HG02884 (cell line): ENCODE results near the gene PGGHG.
"Not testable (repeated sequence)": the region's sequence is repeated elsewhere in the genome, so short reads cannot be mapped to it uniquely, and the experiment has no call there.

ENCODE experiments used
- ATAC-seq: cut with Tn5 transposase; IDR thresholded peaks from one replicate; pipeline ENCODE4 v1.9.1; 2021; ENCODE audit warnings: mild to moderate bottlenecking, moderate library complexity; ENCODE audit not compliant: unreplicated experiment

PGGHG gene

DNA sequence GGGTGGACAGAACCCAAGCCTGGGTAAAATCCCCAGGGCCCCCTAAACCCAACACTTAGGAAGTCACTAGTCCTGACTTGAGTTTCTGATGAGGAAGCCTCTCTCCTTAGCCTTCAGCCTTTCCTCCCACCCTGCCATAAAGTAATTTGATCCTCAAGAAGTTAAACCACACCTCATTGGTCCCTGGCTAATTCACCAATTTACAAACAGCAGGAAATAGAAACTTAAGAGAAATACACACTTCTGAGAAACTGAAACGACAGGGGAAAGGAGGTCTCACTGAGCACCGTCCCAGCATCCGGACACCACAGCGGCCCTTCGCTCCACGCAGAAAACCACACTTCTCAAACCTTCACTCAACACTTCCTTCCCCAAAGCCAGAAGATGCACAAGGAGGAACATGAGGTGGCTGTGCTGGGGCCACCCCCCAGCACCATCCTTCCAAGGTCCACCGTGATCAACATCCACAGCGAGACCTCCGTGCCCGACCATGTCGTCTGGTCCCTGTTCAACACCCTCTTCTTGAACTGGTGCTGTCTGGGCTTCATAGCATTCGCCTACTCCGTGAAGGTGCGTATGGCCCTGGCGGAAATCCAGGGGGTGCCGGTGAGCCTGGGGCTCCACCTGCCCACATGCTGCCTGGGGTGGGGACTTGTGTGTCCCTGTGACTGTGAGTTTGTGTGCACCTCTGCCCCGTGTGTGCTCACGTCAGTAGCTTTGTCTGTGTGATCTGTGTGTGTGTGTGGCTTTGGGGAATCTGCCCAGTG is 25.0 kb downstream of the PGGHG start, which contains the start of gene IFITM1:
Gene IFITM1 (plus strand): TSS at position 254 of the 767 bp plus-strand sequence. CDS start 131 bp downstream, at position 385.
- ATAC-seq, result no peak

DNA sequence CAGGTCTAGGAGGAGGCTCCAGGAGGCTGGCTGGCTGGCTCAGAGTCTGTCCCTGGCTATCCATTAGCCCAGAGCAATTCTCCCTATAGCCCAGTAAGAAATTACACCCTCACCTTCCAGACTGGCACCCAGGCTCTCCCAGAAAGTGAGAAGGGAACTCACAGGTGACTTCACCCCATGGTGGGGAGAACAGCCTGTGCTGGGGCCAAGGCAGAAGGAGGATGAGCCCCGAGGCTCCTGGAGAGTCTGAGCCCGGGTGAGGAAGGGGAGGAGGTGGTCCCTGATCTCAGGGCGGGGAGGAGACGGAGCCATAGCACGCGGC is 25.6 kb downstream of the PGGHG start:
- not testable (repeated sequence) for ATAC-seq

DNA sequence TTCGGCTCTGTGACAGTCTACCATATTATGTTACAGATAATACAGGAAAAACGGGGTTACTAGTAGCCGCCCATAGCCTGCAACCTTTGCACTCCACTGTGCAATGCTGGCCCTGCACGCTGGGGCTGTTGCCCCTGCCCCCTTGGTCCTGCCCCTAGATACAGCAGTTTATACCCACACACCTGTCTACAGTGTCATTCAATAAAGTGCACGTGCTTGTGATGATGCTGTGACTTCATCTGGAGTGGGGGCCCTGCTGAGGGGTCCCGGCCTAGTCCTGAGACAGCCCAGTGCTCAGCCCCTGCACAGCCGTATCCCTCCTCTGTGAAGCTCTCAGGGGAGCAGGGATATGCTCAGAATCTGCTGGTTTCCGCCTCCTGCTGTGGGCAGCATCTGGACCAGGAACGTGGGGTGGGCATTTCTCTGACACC is 26.1 kb downstream of the PGGHG start:
- ATAC-seq, result no peak

DNA sequence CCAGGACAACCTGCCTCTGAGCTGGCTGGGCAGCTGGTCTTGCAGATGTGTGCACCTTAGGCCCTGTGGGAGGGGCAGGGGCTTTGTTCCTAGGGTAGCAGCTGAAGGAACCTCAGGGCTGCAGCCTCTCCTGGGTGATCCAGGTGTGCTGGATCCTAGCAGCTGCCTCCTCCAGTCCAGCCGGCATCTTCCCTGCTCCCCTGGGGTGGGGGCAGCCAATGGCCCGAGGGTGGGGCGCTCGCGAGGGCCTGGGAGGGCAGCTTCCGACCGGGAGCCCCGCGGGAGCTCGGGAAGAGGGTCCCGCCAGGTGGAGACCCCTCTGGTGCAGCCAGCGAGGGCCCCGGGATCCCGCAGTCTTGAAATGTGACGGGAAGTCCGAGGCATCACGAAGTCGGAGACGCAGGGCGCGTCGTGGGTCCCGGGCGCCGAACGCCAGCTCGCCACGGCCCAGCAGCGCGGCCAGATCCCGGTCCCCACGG is 26.6 kb downstream of the PGGHG start:
- no peak for ATAC-seq

DNA sequence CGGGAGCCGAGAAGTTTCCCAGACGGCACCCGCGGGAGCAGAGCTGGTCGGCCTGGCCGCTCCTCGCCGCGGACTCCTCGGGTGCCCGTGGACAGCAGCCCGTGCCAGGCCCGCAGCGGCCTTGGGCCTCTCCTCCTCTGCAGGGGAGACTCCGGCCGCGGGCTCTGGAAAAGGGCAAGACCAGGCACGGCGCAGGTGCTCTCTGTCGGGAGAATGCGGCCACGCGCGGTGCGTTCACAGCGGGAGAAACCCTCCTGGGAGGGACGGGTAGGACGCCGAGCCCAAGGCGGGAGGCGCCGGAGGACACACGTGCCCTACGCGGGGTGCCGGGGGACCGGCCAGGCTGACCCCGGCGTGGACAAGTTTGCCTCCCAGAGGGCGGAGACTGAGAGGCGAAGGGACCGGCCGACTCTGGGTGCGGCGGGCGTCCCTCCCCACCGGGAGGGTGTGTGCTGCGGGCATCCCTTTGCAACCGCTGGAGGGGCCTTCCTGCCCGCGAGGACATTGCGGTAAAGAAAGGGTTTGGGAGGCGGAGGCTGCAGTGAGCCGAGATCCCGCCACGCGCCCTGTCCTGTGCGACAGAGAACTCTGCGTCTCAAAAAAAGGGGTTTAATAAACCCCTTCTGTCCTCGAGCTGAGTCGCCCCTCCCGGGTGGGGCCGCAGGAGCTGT is 27.2 kb downstream of the PGGHG start:
- ATAC-seq, result no peak

DNA sequence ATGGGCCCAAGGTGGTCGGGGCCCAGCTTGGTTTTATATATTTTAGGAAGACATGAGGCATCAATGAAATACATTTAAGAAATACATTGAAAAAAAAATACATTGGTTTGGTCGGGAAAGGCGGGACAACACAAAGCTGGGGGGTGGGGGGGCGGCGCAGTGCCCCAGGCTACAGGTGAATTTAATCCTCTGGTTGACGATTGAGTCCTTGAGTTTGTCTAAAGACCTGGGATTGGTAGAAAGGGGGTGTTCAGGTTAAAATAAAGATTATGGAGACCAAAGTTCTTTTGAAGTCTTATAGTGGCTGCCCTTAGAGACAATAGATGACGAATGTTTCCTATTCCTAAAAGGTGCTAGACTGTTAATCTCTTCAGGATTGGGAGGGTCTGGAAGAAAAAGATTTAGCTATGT is 28.0 kb downstream of the PGGHG start:
- no peak for ATAC-seq

DNA sequence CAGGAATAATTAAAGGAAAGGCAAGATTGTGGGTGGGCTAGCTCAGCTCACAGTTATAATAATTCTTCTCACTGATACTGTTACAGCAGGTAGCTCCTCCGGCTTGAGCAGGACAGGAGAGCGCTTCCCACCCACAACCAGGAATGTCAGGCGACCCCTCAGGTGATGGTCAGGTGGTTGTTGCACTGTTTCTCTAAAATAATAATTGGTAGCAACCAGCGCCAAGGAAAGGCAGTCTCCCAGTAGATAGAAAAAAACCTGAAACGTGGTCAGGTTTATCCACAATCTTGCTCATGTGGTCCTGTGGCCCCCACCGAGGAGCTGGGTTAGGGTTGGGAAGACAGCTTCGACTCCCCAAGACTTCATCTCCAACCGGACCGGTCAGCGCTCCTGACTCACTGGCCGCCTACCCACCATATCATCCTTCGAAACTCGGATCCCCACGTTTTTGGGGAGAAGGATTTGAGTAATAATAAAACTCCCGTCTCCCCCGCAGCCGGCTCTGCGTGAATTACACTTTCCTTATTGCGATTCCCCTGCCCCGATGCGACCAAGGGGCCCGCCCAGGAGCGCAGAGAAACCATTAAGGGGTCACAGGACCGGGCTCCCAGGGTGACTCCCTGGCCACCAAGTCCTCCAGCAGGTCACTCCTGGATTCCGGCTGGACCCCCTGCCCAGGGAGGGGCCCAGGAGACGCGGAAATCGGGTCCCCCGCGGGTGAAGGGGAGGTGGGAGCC is 28.9 kb downstream of the PGGHG start:
- not testable (repeated sequence) for ATAC-seq

DNA sequence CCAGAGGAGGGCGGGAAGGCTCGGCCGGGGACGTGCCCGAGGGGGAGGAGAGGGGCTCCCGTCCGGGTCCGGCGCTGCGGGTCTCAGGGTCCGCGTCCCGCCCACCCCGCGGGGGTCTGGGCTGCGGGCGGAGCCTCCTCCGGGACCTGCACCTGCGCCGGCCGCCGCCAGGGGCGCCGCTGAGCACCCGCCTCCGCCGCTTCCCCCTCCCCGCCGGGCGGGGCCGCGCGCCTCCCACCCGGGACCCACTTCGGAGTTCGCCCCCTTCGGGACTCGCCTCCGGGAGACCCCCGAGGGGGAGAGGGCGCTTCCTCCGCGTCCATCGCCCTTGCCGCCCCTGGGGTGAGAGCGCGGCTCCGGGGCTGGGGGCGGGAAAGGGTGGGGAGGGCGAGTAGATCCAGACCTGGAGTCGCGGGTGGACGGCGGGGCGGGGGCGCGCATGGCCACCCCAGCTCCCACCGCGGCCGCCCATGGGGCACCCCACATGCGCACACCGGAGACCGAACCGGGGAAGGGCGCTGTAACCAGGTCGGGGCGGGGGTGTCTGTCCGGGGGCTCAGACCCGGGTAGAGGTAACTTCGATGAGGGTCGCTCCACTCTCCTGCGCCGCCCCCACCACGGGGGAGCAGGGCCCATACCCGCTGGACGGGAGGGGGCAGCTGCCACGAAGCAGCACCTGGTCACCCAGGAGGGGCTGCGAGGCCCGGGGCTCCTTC is 29.6 kb downstream of the PGGHG start:
- not testable (repeated sequence) for ATAC-seq

DNA sequence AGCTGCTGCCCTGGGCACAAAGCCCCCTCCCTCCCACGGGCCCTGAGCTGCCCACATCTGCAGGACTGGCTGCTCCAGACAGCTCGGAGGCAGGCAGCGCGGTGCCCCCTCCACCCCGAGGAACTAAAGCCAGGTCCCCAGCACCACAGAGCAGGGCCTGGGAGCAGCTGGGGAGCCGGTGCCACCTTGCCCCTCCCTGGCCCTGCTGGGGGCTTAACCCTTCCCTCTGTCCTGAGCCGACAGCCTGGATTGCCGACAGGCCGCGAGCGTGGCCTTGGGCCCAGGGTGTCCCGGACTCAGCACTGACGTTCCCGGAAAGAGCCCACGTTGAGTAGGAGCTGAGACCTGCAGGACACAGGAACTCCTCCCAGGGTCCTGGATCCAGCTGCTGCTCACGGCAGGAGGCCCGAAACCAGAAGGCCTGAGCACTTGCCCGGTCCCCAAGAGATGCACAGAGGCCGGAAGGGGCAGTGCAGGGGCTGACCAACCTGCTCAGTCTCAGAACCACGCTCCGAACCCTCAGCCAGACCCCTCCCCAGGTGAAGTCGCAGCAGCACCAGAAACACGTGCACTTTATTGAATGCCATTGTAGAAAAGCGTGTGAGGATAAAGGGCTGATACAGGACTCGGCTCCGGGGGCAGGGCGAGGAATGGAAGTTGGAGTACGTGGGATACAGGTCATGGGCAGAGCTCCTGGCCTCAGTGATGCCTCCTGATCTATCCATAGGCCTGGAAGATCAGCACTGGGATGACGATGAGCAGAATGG is 30.4 kb downstream of the PGGHG start:
- ATAC-seq, result not testable (repeated sequence)

DNA sequence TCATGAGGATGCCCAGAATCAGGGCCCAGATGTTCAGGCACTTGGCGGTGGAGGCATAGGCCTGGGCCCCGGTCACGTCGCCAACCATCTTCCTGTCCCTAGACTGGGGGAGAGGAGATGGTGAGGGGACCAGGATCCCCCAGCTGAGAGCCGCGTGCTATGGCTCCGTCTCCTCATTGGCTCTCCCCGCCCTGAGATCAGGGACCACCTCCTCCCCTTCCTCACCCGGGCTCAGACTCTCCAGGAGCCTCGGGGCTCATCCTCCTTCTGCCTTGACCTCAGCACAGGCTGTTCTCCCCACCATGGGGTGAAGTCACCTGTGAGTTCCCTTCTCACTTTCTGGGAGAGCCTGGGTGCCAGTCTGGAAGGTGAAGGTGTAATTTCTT is 31.0 kb downstream of the PGGHG start:
- not testable (repeated sequence) for ATAC-seq

DNA sequence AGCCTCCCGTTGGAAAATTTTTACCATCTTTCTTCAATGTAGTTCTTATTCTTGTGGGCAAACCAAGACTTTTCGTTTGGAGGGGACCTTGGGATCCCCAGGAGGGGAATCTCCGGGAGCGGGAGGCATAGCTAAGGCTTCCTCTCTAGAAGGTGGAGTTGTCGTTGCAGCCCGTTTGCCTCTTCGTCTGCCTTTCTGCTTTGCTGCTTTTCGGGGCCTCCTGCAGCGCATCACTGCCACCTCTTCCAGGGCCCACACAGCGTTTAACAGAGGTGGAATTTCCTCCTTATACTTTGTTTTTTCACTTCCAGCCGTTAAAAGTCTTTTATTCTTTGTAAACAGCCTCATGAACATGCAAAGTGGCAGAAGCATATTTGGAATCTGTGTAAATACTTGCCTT is 35.2 kb downstream of the PGGHG start:
- no peak for ATAC-seq

DNA sequence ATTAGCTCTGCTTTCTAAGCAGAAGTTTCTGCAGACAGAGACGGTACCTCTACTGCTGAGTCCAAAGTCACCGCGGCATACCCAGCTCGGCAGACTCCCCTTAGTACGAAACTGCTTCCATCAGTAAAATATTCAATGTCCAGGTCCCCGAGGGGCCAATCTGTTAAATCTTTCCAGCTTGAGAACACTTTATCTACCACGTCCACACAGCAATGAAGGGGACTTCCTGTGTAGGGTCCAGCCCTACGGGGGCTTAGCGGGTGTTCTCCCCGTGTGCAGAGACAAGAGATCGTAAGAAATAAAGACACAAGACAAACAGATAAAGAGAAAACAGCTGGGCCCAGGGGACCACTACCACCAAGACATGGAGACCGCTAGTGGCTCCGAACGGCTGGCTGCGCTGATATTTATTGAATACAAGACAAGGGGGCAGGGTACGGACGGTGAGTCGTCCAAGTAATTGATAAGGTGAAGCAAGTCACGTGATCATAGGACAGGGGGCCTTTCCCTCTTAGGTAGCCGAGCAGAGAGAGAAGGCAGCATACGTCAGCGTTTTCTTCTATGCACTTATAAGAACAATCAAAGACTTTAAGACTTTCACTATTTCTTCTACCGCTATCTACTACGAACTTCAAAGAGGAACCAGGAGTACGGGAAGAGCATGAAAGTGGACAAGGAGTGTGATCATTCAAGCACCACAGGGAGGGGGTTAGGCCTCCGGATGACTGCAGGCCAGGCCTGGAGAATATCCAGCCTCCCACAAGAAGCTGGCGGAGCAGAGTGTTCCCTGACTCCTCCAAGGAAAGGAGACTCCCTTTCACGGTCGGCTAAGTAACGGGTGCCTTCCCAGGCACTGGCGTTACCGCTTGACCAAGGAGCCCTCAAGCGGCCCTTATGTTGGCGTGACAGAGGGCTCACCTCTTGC is 35.9 kb downstream of the PGGHG start:
- not testable (repeated sequence) for ATAC-seq

DNA sequence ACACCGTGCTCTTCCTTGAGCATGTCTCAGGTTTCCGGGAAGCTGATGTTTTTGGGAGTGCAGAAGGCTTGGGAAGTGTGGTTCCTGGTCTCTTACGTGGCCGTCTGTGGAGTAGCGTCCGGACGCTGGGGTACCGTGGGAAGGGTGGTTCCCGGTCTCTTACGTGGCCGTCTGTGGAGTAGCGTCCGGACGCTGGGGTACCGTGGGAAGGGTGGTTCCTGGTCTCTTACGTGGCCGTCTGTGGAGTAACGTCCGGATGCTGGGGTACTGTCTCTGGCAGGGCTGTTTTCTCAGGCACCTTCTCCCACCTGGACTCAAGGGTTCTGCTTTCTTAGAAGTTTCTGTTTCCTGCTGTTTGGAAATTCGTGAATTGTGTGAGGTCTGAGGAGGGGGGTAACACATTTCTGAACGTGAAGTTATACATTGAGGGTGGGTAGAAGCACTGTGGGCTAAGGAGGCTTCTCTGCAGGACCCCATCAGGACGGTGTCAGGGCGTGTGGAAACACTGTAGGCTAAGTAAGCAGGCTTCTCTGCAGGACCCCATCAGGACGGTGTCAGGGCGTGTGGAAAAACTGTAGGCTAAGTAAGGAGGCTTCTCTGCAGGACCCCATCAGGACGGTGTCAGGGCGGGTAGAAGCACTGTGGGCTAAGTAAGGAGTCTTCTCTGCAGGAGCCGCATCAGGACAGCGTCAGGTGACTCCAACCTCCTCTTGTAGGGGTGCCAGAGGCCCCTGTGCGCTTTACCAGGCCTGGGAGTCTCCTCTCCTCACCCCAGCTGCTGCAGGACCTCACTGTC is 37.1 kb downstream of the PGGHG start:
- ATAC-seq, result no peak

DNA sequence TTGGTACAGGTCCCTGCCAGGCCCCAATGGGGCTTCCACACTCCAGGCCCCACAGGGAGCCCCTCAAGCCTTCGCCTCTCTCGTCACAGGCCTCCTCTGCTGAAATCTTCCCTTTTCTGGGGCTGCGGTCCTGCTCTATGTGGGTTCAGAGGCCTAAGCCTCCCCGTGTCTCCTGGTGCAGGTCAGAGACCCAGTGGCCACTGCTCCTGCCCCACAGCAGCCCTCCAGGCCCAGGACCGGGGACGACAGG is 37.6 kb downstream of the PGGHG start:
- ATAC-seq, result no peak

DNA sequence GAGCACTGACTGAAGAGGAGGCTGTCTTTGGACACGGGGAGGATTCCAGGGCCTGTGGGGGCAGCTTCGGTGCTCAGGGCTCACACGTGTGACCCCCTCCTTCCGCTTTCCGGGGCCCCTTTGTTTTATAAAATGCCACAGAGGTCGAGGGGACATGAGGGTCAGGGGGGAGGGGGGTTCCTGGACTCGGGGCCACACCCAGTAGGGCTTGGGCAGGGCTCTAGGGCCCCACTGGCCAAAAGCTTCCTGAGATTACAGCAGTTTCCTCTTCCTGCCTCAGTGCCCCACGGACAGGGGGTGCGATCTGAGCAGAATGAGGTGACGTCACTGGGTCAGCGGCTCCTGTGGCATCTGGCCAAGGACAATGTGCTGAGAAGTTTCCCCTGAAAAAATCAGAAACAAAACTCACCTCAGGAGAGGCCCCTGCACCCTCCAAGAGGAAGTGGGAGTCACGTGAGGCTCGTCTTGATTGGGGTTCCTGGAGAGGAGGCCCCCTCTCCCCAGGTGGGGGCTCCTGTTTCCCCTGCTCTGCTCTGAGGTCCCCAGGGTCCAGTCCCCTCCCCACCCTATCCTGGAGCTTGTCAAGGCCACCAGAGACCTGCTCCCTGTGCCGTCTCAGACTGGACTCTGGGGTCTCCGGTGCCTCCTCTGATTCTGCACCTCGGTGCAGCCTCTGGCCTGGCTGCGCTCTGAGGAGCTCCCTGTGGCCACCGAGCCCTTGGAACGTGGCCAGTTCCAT is 38.1 kb downstream of the PGGHG start:
- peak; percentile 54 for ATAC-seq

DNA sequence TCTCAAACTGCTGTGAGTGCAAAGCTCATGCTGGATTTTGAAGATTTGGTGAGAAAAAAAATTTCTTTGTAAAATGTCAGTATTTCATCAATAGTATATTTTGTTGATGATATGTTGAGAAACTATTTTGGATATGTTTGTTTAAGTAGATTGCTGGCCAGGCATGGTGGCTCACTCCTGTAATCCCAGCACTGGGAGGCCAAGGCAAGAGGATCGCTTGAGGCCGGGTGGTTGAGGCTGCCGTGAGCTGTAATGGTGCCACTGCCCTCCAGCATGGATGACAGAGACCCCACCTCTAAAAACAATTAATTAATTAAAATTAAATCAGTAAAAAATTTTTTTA is 38.6 kb downstream of the PGGHG start:
- no peak for ATAC-seq

DNA sequence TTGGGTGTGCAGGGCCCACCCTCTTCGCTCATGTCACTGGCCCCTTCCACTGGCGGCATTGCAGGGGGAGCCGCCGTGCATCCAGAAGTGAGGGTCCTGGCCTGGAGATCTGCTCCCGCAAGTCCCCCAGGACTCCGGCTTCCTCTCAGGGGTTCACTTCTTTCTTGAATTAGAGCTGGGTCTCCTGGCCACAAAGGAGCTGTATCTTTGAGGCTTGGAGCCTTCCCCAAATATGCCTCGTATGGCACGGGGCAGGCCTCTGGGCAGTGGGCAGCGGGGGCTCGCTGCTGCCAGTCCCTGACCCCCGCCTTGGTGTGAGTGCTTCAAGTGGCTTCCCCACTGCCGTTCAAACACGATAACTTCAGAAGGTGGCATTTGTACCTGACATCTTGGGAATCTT is 39.1 kb downstream of the PGGHG start:
- ATAC-seq, result no peak

DNA sequence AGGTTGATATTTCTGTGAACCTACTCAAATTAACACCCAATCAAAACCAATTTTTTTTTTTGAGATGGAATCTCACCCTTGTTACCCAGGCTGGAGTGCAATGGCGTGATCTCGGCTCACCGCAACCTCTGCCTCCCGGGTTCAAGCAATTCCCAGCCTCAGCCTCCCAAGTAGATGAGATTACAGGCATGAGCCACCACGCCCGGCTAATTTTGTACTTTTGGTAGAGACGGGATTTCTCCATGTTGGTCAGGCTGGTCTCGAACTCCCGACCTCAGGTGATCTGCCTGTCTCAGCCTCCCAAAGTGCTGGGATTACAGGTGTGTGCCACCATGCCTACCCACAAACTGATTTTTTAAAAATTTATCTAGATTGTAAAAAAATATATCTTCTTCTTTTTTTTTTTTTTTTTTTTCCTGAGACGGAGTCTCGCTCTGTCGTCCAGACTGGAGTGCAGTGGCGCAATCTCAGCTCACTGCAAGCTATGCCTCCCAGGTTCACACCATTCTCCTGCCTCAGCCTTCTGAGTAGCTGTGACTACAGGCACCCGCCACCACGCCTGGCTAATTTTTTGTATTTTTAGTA is 39.7 kb downstream of the PGGHG start:
- ATAC-seq, result not testable (repeated sequence)
